ENCODE measurements around the gene BAHD1. TPM values are rescaled to one million over a fixed set of nuclear protein-coding genes. Genes with fewer than 3 reads are reported as not detected.

BAHD1 gene
- total and polyA plus RNA-seq, 2 donors (not counting 3 experiments of a cell fraction or from before 2014, with no cell fraction given): 6.3 to 19.1 TPM

- FAIRE-seq (no peak), DNase-seq (ENCODE audit: low read depth, low spot score) (no peak)
- peaks cover 0 to 2% of the 10 kb centered on the region in 2 experiments for H3K27me3 ChIP-seq (ENCODE audit: control insufficient read depth in 2 of 2, insufficient read depth in 2 of 2, low read length in 2 of 2)
- no peak overlapping the region for H3K9ac ChIP-seq (replicated peaks; ENCODE audit: extremely low read depth, insufficient read depth, low read length)
- no peak overlapping the region for H3K27ac ChIP-seq (ENCODE audit: insufficient read depth, low read depth, low read length)
- H3K79me2 ChIP-seq (ENCODE audit: control insufficient read depth, insufficient read depth, low read length): no peaks in the 10 kb centered on the region
- BruUV-seq (replicated peaks): no TSS peak
- intact Hi-C loops (cut with micrococcal nuclease): no loop called here
- no peaks in the 10 kb centered on the region for H3K9me3 ChIP-seq (replicated peaks; ENCODE audit: control insufficient read depth, insufficient read depth, low read length)
- dilution Hi-C loops (cut with MboI; ENCODE audit: extremely low pct_ligation_motif_present, low sequenced_read_pairs): no loop called here
- H3K36me3 ChIP-seq (ENCODE audit: control insufficient read depth in 2 of 2, extremely low read depth in 1 of 2, insufficient read depth in 2 of 2, low read length in 2 of 2): no peaks in the 10 kb centered on the region
- H3K9me1 ChIP-seq (replicated peaks; ENCODE audit: control insufficient read depth, extremely low read depth, insufficient read depth, low read length): no peaks in the 10 kb centered on the region
- no peaks in the 10 kb centered on the region for H4K20me1 ChIP-seq (replicated peaks; ENCODE audit: control insufficient read depth, extremely low read depth, insufficient read depth, low read length)
- no peak overlapping the region for H2AFZ ChIP-seq (ENCODE audit: low read depth, low read length)
- H3K4me3 ChIP-seq (replicated peaks in 1 of 3; ENCODE audit: insufficient read depth in 1 of 3, low read depth in 1 of 3, low read length in 3 of 3): no peak overlapping the region
- no peak overlapping the region for H3K4me2 ChIP-seq (ENCODE audit: insufficient read depth, low read length)
- TF ChIP-seq EZH2 (IDR thresholded peaks at IDR 0.05; ENCODE audit: borderline replicate concordance, low read depth, low read length, severe bottlenecking) (no peak), POLR2A (IDR thresholded peaks at IDR 0.05; ENCODE audit: low read depth, low read length) (no peak), GATA2 (IDR thresholded peaks at IDR 0.05; ENCODE audit: insufficient read depth, insufficient read length, low read depth, low read length) (no peak), MAX (IDR thresholded peaks at IDR 0.05; ENCODE audit: insufficient read depth, insufficient read length) (no peak), MYC (IDR thresholded peaks at IDR 0.05; ENCODE audit: low read depth, low read length) (no peak)
- no peaks in the 10 kb centered on the region for H3K4me1 ChIP-seq (ENCODE audit: control insufficient read depth, extremely low read depth, insufficient read depth, low read length)
- ChIA-PET CTCF (no interaction called here), POLR2A (no interaction called here)
These were observed 69.4 kb downstream of the BAHD1 start for GRCh38 chr15:40510201-40510600.

- DNase-seq (ENCODE audit: low read depth, low spot score) (no peak), FAIRE-seq (no peak)
- no peaks in the 10 kb centered on the region for H3K9me1 ChIP-seq (replicated peaks; ENCODE audit: control insufficient read depth, extremely low read depth, insufficient read depth, low read length)
- no peaks in the 10 kb centered on the region for H3K36me3 ChIP-seq (ENCODE audit: control insufficient read depth in 2 of 2, extremely low read depth in 1 of 2, insufficient read depth in 2 of 2, low read length in 2 of 2)
- no peaks in the 10 kb centered on the region for H3K79me2 ChIP-seq (ENCODE audit: control insufficient read depth, insufficient read depth, low read length)
- BruUV-seq (replicated peaks): no TSS peak
- intact Hi-C loops (cut with micrococcal nuclease) (no loop called here), dilution Hi-C loops (cut with MboI; ENCODE audit: extremely low pct_ligation_motif_present, low sequenced_read_pairs) (no loop called here)
- H4K20me1 ChIP-seq (replicated peaks; ENCODE audit: control insufficient read depth, extremely low read depth, insufficient read depth, low read length): no peaks in the 10 kb centered on the region
- no peaks in the 10 kb centered on the region for H3K4me1 ChIP-seq (ENCODE audit: control insufficient read depth, extremely low read depth, insufficient read depth, low read length)
- peaks cover 0 to 2% of the 10 kb centered on the region in 2 experiments for H3K27me3 ChIP-seq (ENCODE audit: control insufficient read depth in 2 of 2, insufficient read depth in 2 of 2, low read length in 2 of 2)
- CTCF ChIA-PET: no interaction called here
- no peaks in the 10 kb centered on the region for H3K9me3 ChIP-seq (replicated peaks; ENCODE audit: control insufficient read depth, insufficient read depth, low read length)
- no peak overlapping the region for H3K27ac ChIP-seq (ENCODE audit: insufficient read depth, low read depth, low read length)
- POLR2A ChIA-PET: no interaction called here
- peak overlapping the region; percentile 82 for H2AFZ ChIP-seq (ENCODE audit: low read depth, low read length)
- TF ChIP-seq EZH2 (IDR thresholded peaks at IDR 0.05; ENCODE audit: borderline replicate concordance, low read depth, low read length, severe bottlenecking) (no peak), POLR2AphosphoS5 (IDR thresholded peaks at IDR 0.05; ENCODE audit: insufficient read depth, low read depth, low read length) (no peak), JUN (IDR thresholded peaks at IDR 0.05; ENCODE audit: borderline replicate concordance, insufficient read depth, insufficient read length, low read depth) (no peak), GATA2 (IDR thresholded peaks at IDR 0.05; ENCODE audit: insufficient read depth, insufficient read length, low read depth, low read length) (no peak), MAX (IDR thresholded peaks at IDR 0.05; ENCODE audit: insufficient read depth, insufficient read length) (no peak), POLR2A (IDR thresholded peaks at IDR 0.05; ENCODE audit: low read depth, low read length) (no peak), CTCF (IDR thresholded peaks at IDR 0.05; ENCODE audit: extremely low read depth in 1 of 2, insufficient read depth in 1 of 2, low read depth in 1 of 2, low read length in 2 of 2) (no peak), FOS (IDR thresholded peaks at IDR 0.05; ENCODE audit: borderline replicate concordance, insufficient read depth, low read length) (no peak), MYC (IDR thresholded peaks at IDR 0.05; ENCODE audit: low read depth, low read length) (no peak)
- peak overlapping the region; percentile 9 to 41 (median 24) for H3K4me3 ChIP-seq (replicated peaks in 1 of 3; ENCODE audit: insufficient read depth in 1 of 3, low read depth in 1 of 3, low read length in 3 of 3)
- peak overlapping the region; percentile 35 for H3K9ac ChIP-seq (replicated peaks; ENCODE audit: extremely low read depth, insufficient read depth, low read length)
- H3K4me2 ChIP-seq (ENCODE audit: insufficient read depth, low read length): peak overlapping the region; percentile 53
These were observed 70.3 kb downstream of the BAHD1 start for GRCh38 chr15:40511093-40511471.
